B cell (primary cell): ENCODE results near the gene NABP1. TPM values are rescaled to one million over a fixed set of nuclear protein-coding genes. Genes with fewer than 3 reads are reported as not detected.

ENCODE experiments used
- ATAC-seq: fragments of 200-7000 bp; cut with Tn5 transposase; one replicate; pipeline ENCODE4 v1.10.0; 2021; ENCODE audit warnings: low read depth, mild to moderate bottlenecking, moderate number of reproducible peaks, moderate library complexity
- CTCF ChIA-PET: fragments of 350-600 bp; sonication (Branson Sonifier 250); formaldehyde crosslinking; loops from one replicate; lab custom pipeline; 2021; ENCODE audit warnings: antibody characterized with exemption, inconsistent platforms; lab: Charles Lee
- POLR2A ChIA-PET: fragments of 350-600 bp; sonication (Branson Sonifier 250); formaldehyde crosslinking; loops from one replicate; lab custom pipeline; 2021; ENCODE audit warnings: antibody characterized with exemption; lab: Charles Lee
- DNase-seq: peaks from one replicate; pipeline ENCODE4 v3.0.0; 2013
- H2AFZ ChIP-seq: 2 replicates; pipeline ENCODE4 v1.6.1; 2012; ENCODE audit warnings: mild to moderate bottlenecking, low read depth, low read length; ENCODE audit not compliant: insufficient read depth, poor library complexity, severe bottlenecking
- H3K27ac ChIP-seq, 2 donors: 1 replicate in 1 of 2; 2 replicates in 1 of 2; pipeline ENCODE4 v1.5.1; 2012 to 2013; ENCODE audit warnings: low read length in 2 of 2, mild to moderate bottlenecking in 2 of 2, moderate library complexity in 1 of 2
- H3K27me3 ChIP-seq, 4 experiments: fragments of 200-600 bp in 1 of 4; sonication (generic) in 1 of 4; replicated peaks in 1 of 4; 1 replicate in 2 of 4; 2 replicates in 2 of 4; pipeline versions ENCODE4 v1.6.1 to v1.7.0; 2013 to 2016; ENCODE audit warnings: low read length in 3 of 4, mild to moderate bottlenecking in 2 of 4, mixed read lengths in 1 of 4, moderate library complexity in 1 of 4; ENCODE audit not compliant: insufficient read depth in 4 of 4, control insufficient read depth in 3 of 4; ENCODE audit errors: control extremely low read depth in 1 of 4
- H3K36me3 ChIP-seq, 2 experiments: replicated peaks in 1 of 2; 1 replicate in 1 of 2; 2 replicates in 1 of 2; pipeline versions ENCODE4 v1.6.1 to v1.7.1; 2013; ENCODE audit warnings: low read length in 1 of 2; ENCODE audit not compliant: insufficient read depth in 2 of 2, control insufficient read depth in 1 of 2; ENCODE audit errors: control extremely low read depth in 1 of 2, extremely low read depth in 1 of 2
- H3K4me1 ChIP-seq, 2 donors: fragments of 200-600 bp in 1 of 2; sonication (generic) in 1 of 2; 1 replicate in 1 of 2; 2 replicates in 1 of 2; pipeline versions ENCODE4 v1.5.1 to v1.6.1; 2013 to 2017; ENCODE audit warnings: low read length in 2 of 2; ENCODE audit not compliant: control insufficient read depth in 2 of 2, insufficient read depth in 2 of 2
- H3K4me2 ChIP-seq: replicated peaks from 2 replicates; pipeline ENCODE3; 2012; ENCODE audit warnings: mild to moderate bottlenecking, low read depth, low read length; ENCODE audit not compliant: poor library complexity, severe bottlenecking
- H3K4me3 ChIP-seq, 5 experiments: fragments of 200-600 bp in 1 of 5; sonication (generic) in 1 of 5; 1 replicate in 3 of 5; 2 replicates in 2 of 5; pipeline versions ENCODE4 v1.5.1 to v1.7.0; 2011 to 2016; ENCODE audit warnings: low read length in 4 of 5, mild to moderate bottlenecking in 4 of 5, low read depth in 2 of 5, control low read depth in 1 of 5, moderate library complexity in 1 of 5; ENCODE audit not compliant: insufficient read depth in 1 of 5; ENCODE audit errors: control extremely low read depth in 1 of 5, extremely low read depth in 1 of 5
- H3K79me2 ChIP-seq: fragments of 200-600 bp; sonication (generic); one replicate; pipeline ENCODE4 v1.6.0; 2016; ENCODE audit warnings: low read length; ENCODE audit not compliant: control insufficient read depth, insufficient read depth
- H3K9ac ChIP-seq: fragments of 200-600 bp; sonication (generic); 2 replicates; pipeline ENCODE4 v1.6.1; 2017; ENCODE audit warnings: mild to moderate bottlenecking, low read length, moderate library complexity
- H3K9me3 ChIP-seq, 3 donors: one replicate each; pipeline versions ENCODE4 v1.6.1 to v1.7.1; 2013; ENCODE audit warnings: low read length in 2 of 3; ENCODE audit not compliant: control insufficient read depth in 2 of 3, insufficient read depth in 1 of 3; ENCODE audit errors: control extremely low read depth in 1 of 3
- H4K20me1 ChIP-seq: 2 replicates; pipeline ENCODE4 v1.6.0; 2012; ENCODE audit warnings: mild to moderate bottlenecking, low read length; ENCODE audit not compliant: insufficient read depth, control insufficient read depth, poor library complexity, severe bottlenecking
- H3K27ac Mint-ChIP-seq: one replicate; pipeline ENCODE4 v1.8.0; 2021; ENCODE audit warnings: mixed read lengths
- H3K27me3 Mint-ChIP-seq: one replicate; pipeline ENCODE4 v1.8.0; 2021; ENCODE audit warnings: mixed read lengths
- H3K4me1 Mint-ChIP-seq: one replicate; pipeline ENCODE4 v1.8.0; 2021; ENCODE audit warnings: mixed read lengths
- H3K4me3 Mint-ChIP-seq: one replicate; pipeline ENCODE4 v1.8.0; 2021; ENCODE audit warnings: mixed read lengths
- H3K9me3 Mint-ChIP-seq: one replicate; pipeline ENCODE4 v1.8.0; 2022; ENCODE audit warnings: mixed read lengths; ENCODE audit not compliant: insufficient read depth
- CTCF ChIP-seq: fragments of 200-600 bp; IDR thresholded peaks from one replicate; pipeline ENCODE4 v1.8.0; 2022; ENCODE audit warnings: antibody characterized with exemption, mild to moderate bottlenecking
- EZH2 ChIP-seq: IDR thresholded peaks from 2 replicates; pipeline ENCODE4 v1.6.1; 2012; ENCODE audit warnings: borderline replicate concordance, low read depth, mild to moderate bottlenecking, moderate library complexity, low read length; ENCODE audit not compliant: insufficient read depth, poor library complexity, severe bottlenecking
- WGBS: methylation state at CpG from one replicate; pipeline ENCODE4 v1.1.5; 2013; ENCODE audit warnings: missing lambda C conversion rate; ENCODE audit not compliant: insufficient coverage; 5-methylcytosine and 5-hydroxymethylcytosine counted together
- intact Hi-C: fragments of 100-400 bp; cut with micrococcal nuclease; formaldehyde crosslinking; loops from one replicate; pipeline ENCODE4 v1.10.0; 2022
- polyA plus RNA-seq: library from polyadenylated mRNA; depleted of rRNA; stranded (reverse); fragments of >200 nt; gene quantifications from 2 replicates; pipeline ENCODE4 v1.2.3, GENCODE V29; 2012
- total RNA-seq, 2 donors: library from RNA; stranded (reverse); fragments of 120-200 nt in 1 of 2; gene quantifications; 1 replicate in 1 of 2; 2 replicates in 1 of 2; pipeline versions ENCODE4 v1.2.3 to v1.2.4, GENCODE V29; 2013 to 2022

NABP1 gene
- total and polyA plus RNA-seq, 2 donors (not counting 1 experiment from before 2014, with no cell fraction given): 7.2 to 56.4 TPM

- Histone ChIP-seq H3K4me1 (peaks cover 0 to 4% of the 10 kb centered on the region in 2 donors), H3K36me3 (peaks cover 3 to 13% of the 10 kb centered on the region in 2 experiments), H3K27me3 (no peaks in the 10 kb centered on the region), H3K9ac (no peak overlapping the region), H3K4me2 (no peak overlapping the region), H3K27ac (no peak overlapping the region), H4K20me1 (no peaks in the 10 kb centered on the region), H3K79me2 (no peaks in the 10 kb centered on the region), H3K4me3 (no peak overlapping the region), H2AFZ (no peak overlapping the region), H3K9me3 (no peaks in the 10 kb centered on the region)
- CTCF ChIA-PET: interaction anchor here (1.1 to 3.1 kb wide), 9 partner anchors 15 to 470 kb away, joined by 3 to 48 read pairs (median 15); no protein-coding TSS in a partner anchor
- TF ChIP-seq EZH2 (no peak), CTCF (no peak)
- no peak overlapping the region for H3K4me3 Mint-ChIP-seq
- H3K9me3 Mint-ChIP-seq: no peaks in the 10 kb centered on the region
- peaks cover 10% of the 10 kb centered on the region for H3K4me1 Mint-ChIP-seq
- ATAC-seq (no peak), DNase-seq (no peak)
- POLR2A ChIA-PET: interaction anchor here (0.7 kb wide), 1 partner anchor 304 kb away, joined by 3 read pairs; no protein-coding TSS in a partner anchor
- no peak overlapping the region for H3K27ac Mint-ChIP-seq
- intact Hi-C loops: no loop called here
- 67% methylated on average over 2 of the region's 6 CpGs for WGBS
- no peaks in the 10 kb centered on the region for H3K27me3 Mint-ChIP-seq
Observed at GRCh38 chr2:191692502-191693115, 14.7 kb downstream of the NABP1 start.

GRCh38 chr2:191693166-191693565, 15.2 kb downstream of the NABP1 start:
- ChIA-PET CTCF (interaction anchor here (1.1 to 3.1 kb wide), 3 partner anchors 124 to 138 kb away, joined by 3 to 21 read pairs (median 20); no protein-coding TSS in a partner anchor), POLR2A (interaction anchor here (0.7 kb wide), 1 partner anchor 304 kb away, joined by 3 read pairs; no protein-coding TSS in a partner anchor)
- DNase-seq (no peak), ATAC-seq (no peak)
- Mint-ChIP-seq H3K9me3 (no peaks in the 10 kb centered on the region), H3K4me1 (peaks cover 9% of the 10 kb centered on the region), H3K27ac (no peak overlapping the region), H3K27me3 (no peaks in the 10 kb centered on the region), H3K4me3 (no peak overlapping the region)
- Histone ChIP-seq H3K9ac (no peak overlapping the region), H3K4me1 (peaks cover 0 to 4% of the 10 kb centered on the region in 2 donors), H3K4me2 (no peak overlapping the region), H4K20me1 (no peaks in the 10 kb centered on the region), H3K9me3 (no peaks in the 10 kb centered on the region), H3K27me3 (no peaks in the 10 kb centered on the region), H3K79me2 (no peaks in the 10 kb centered on the region), H3K27ac (no peak overlapping the region), H2AFZ (no peak overlapping the region), H3K4me3 (no peak overlapping the region), H3K36me3 (peaks cover 3 to 9% of the 10 kb centered on the region in 2 experiments)
- TF ChIP-seq CTCF (no peak), EZH2 (no peak)
- intact Hi-C loops: no loop called here
- 100% methylated on average over 1 of the region's 2 CpGs for WGBS
